GM12878 (cell line): ENCODE results near the gene GSE1.

Source experiments
- BRCA1 ChIP-seq: IDR thresholded peaks from 2 replicates; pipeline ENCODE4 v1.6.1; 2011; ENCODE audit warnings: low read depth, low read length, improper control_type of control experiment
- CTCF ChIP-seq, 3 experiments: IDR thresholded peaks in 2 of 3; conservative IDR thresholded peaks in 1 of 3; 2 replicates each; pipeline ENCODE4 v1.5.1; 2011; ENCODE audit warnings: low read depth in 3 of 3, low read length in 3 of 3, mild to moderate bottlenecking in 3 of 3, control low read depth in 2 of 3, moderate library complexity in 2 of 3, inconsistent platforms in 1 of 3, mixed read lengths in 1 of 3; ENCODE audit not compliant: control insufficient read depth in 2 of 3, insufficient read depth in 1 of 3; ENCODE audit errors: extremely low read depth in 1 of 3
- EGR1 ChIP-seq, 2 experiments: IDR thresholded peaks; 1 replicate in 1 of 2; 2 replicates in 1 of 2; pipeline ENCODE4 v1.6.1; 2011 to 2012; ENCODE audit warnings: low read depth in 2 of 2, low read length in 2 of 2, borderline replicate concordance in 1 of 2, mild to moderate bottlenecking in 1 of 2, moderate library complexity in 1 of 2
- FOXM1 ChIP-seq: IDR thresholded peaks from 2 replicates; pipeline ENCODE4 v1.6.1; 2012; ENCODE audit warnings: low read depth, mild to moderate bottlenecking, inconsistent platforms, low read length, moderate library complexity
- JUNB ChIP-seq: IDR thresholded peaks from 2 replicates; pipeline ENCODE4 v1.6.1; 2016; ENCODE audit warnings: antibody characterized with exemption, mild to moderate bottlenecking
- NFYB ChIP-seq: IDR thresholded peaks from 2 replicates; pipeline ENCODE4 v1.6.1; 2011; ENCODE audit warnings: low read depth, mild to moderate bottlenecking, low read length, improper control_type of control experiment, moderate library complexity; ENCODE audit not compliant: insufficient read depth
- NRF1 ChIP-seq: conservative IDR thresholded peaks from 2 replicates; pipeline ENCODE4 v1.6.1; 2011; ENCODE audit warnings: mild to moderate bottlenecking, low read depth, low read length, improper control_type of control experiment
- POLR2A ChIP-seq: IDR thresholded peaks from 2 replicates; pipeline ENCODE4 v1.6.1; 2011; ENCODE audit warnings: low read depth, mild to moderate bottlenecking, low read length
- RFX5 ChIP-seq: IDR thresholded peaks from 2 replicates; pipeline ENCODE4 v1.6.1; 2011; ENCODE audit warnings: low read depth, low read length, improper control_type of control experiment
- SP1 ChIP-seq: IDR thresholded peaks from one replicate; pipeline ENCODE4 v1.6.1; 2011; ENCODE audit warnings: low read depth, low read length
- ZNF384 ChIP-seq: IDR thresholded peaks from 2 replicates; pipeline ENCODE4 v1.6.1; 2012; ENCODE audit warnings: low read depth, mild to moderate bottlenecking, low read length, improper control_type of control experiment, borderline replicate concordance
- TF ChIP-seq, protein P1 (sequence below): IDR thresholded peaks from 2 replicates; pipeline ENCODE4 v1.6.1; 2012; ENCODE audit warnings: improper control_type of control experiment, low read depth, low read length; ENCODE audit not compliant: insufficient replicate concordance

DNA sequence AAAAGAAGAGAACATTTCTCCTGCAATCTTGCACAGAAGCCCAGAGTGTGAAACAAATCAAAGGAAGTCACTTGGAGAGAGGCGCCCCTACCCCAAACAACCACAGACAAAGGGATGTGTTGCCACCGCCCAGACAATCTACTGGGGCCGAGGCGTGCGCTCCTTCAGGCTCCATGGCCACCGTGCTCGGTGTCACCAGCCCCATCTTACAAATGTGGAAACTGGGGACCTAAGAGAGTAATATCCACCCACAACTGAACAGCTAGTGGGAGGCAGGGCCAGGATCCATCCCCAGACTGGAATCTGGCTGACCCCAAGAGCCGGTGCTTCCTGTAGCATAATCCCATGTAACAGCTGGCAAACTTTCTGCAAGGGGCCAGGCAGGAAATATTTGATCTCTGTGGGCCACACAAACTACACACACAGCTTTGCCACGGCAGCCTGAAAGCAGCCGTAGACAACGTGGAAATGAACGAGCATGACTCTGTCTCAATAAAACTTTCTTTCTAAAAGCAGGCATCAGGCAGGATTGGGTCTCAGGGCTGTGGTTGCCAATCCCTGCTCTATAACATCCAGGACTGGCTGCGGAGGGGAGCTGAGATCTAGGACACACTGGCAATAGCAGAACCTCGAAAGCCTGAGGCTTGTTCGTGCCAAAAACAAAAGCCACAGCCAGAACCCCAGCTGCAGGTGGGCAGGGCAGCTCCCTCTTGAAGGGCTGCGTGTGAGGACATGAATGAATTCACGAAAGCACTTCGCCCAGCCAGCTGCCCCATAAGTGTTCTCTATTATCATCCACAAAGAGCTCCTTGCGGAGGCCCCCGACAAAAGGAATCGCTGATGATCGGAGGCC lies 102.3 kb downstream of the GSE1 start:
- no peak for TF ChIP-seq ZNF384
- no peak for TF ChIP-seq EGR1 (IDR thresholded peaks at IDR 0.05; ENCODE audit: borderline replicate concordance in 1 of 2, low read depth in 2 of 2, low read length in 2 of 2)
- TF ChIP-seq NFYB: no peak
- no peak for TF ChIP-seq CTCF (IDR thresholded peaks at IDR 0.05 in 2 of 3, conservative IDR thresholded peaks at IDR 0.05 in 1 of 3; ENCODE audit: control insufficient read depth in 2 of 3, extremely low read depth in 1 of 3, insufficient read depth in 1 of 3, low read depth in 3 of 3, low read length in 3 of 3)
- no peak for TF ChIP-seq NRF1
- no peak for TF ChIP-seq RFX5
- TF ChIP-seq FOXM1: no peak
- TF ChIP-seq SP1: no peak
- TF ChIP-seq POLR2A: no peak
- no peak for TF ChIP-seq JUNB
- TF ChIP-seq, protein P1, sequence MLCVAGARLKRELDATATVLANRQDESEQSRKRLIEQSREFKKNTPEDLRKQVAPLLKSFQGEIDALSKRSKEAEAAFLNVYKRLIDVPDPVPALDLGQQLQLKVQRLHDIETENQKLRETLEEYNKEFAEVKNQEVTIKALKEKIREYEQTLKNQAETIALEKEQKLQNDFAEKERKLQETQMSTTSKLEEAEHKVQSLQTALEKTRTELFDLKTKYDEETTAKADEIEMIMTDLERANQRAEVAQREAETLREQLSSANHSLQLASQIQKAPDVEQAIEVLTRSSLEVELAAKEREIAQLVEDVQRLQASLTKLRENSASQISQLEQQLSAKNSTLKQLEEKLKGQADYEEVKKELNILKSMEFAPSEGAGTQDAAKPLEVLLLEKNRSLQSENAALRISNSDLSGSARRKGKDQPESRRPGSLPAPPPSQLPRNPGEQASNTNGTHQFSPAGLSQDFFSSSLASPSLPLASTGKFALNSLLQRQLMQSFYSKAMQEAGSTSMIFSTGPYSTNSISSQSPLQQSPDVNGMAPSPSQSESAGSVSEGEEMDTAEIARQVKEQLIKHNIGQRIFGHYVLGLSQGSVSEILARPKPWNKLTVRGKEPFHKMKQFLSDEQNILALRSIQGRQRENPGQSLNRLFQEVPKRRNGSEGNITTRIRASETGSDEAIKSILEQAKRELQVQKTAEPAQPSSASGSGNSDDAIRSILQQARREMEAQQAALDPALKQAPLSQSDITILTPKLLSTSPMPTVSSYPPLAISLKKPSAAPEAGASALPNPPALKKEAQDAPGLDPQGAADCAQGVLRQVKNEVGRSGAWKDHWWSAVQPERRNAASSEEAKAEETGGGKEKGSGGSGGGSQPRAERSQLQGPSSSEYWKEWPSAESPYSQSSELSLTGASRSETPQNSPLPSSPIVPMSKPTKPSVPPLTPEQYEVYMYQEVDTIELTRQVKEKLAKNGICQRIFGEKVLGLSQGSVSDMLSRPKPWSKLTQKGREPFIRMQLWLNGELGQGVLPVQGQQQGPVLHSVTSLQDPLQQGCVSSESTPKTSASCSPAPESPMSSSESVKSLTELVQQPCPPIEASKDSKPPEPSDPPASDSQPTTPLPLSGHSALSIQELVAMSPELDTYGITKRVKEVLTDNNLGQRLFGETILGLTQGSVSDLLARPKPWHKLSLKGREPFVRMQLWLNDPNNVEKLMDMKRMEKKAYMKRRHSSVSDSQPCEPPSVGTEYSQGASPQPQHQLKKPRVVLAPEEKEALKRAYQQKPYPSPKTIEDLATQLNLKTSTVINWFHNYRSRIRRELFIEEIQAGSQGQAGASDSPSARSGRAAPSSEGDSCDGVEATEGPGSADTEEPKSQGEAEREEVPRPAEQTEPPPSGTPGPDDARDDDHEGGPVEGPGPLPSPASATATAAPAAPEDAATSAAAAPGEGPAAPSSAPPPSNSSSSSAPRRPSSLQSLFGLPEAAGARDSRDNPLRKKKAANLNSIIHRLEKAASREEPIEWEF: no peak
- no peak for TF ChIP-seq BRCA1
